Measurements from ENCODE around the gene NOTCH1. TPM values are rescaled to one million over a fixed set of nuclear protein-coding genes. Genes with fewer than 3 reads are reported as not detected.

NOTCH1 gene
- total RNA-seq, 2 donors from 2014 or later = 71.6 to 84.2 TPM

DNA sequence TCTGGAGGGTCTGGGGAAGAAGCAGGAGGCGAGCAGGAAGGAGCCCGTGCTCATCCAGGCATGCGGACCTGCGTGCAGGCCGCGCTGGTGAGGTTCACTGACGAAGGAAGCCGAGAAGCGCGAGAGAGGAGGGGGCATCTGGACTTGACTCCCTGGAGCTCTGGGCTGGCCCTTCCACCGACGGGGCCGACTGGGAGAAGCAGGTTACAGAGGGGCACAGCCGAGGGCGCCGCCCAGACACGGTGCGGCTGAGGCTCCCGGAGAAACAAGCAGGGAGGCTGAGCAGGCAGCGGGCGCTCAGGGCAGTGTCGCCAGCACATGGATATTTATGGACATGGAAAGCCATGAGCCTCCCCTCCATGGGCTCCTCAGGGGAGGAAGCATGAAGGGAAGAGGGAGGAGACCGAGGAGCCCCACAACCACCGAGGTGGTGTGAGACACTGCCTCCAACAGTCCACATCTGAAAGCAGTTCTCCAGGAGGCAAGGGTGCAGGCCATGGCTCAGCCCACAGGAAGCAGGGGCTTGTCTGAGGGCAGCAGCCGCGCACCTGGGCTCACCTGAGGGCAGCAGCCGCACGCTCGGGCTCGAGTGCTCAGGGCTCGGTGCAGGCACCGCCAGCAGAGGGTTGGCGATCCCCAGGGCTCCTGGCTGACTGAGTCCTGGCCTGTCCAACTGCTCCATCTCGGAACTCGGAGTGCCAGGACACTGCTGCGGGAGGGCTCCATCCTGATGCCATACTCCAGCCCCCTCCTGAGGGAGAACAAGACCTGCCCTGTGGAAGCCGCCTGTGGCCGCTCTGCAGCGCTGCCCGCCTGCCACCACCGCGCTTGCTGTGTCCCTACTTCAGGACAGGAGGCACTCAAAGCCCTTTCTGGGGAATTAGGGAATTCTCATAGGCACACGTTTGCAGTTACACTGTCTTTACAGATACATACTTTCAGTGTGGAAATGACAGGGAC is 90.5 kb downstream of the NOTCH1 start:
- H3K4me1 Mint-ChIP-seq (ENCODE audit: low read depth) = no peaks in the 10 kb centered on the region
- no peak for ATAC-seq (replicated peaks in 1 of 2)
- no peak overlapping the region for H3K4me3 Mint-ChIP-seq
- H3K9me3 Mint-ChIP-seq = no peaks in the 10 kb centered on the region
- DNase-seq = no peak
- no peak overlapping the region for H3K27ac Mint-ChIP-seq
- H3K36me3 Mint-ChIP-seq (ENCODE audit: insufficient read depth in 2 of 2) = peaks cover 5 to 33% of the 10 kb centered on the region in 2 donors
- H3K27me3 Mint-ChIP-seq (ENCODE audit: low read depth) = no peaks in the 10 kb centered on the region

DNA sequence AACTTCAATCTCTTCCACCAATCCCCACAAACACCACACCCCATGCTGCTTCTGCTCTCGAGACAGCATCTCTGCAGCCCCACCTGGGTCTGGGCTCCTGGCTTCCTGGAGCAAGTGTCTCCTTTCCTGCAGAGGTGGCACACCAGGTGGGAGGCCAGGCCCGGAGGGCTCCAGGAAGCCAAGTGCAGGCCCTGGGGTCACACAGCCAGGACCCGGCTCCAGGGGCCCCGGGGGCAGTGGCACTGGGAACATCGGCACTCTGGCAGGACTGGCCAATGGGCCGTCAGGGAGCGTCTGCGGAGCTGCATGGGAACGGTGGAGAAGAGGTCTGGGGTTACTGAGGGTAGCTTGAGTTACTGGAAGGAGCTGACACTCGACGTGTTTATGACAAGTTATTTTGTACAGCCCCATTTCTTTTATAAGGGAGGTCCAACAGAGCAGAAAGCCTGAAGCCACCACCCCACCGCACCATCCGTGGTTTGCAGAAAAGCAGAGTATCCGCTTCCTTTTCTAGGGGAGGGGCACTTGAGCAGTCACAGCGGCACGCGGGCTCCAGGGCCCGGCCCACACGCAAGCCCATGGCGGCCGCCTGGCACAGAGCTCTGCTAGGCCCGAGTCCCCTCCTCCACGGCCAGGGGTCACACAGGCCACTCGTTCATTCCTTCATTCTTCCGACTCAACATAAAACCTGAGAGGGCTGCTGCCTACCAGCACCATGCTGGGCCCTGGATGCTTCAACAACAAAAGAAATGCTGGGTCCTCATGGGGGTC is 91.6 kb downstream of the NOTCH1 start:
- Mint-ChIP-seq H3K4me3 (no peak overlapping the region), H3K9me3 (no peaks in the 10 kb centered on the region), H3K36me3 (ENCODE audit: insufficient read depth in 2 of 2) (peaks cover 7 to 30% of the 10 kb centered on the region in 2 donors), H3K27ac (no peak overlapping the region), H3K4me1 (ENCODE audit: low read depth) (no peaks in the 10 kb centered on the region), H3K27me3 (ENCODE audit: low read depth) (no peaks in the 10 kb centered on the region)
- DNase-seq (no peak), ATAC-seq (replicated peaks in 1 of 2) (peak in 1 of 2 donors; percentile 34)

DNA sequence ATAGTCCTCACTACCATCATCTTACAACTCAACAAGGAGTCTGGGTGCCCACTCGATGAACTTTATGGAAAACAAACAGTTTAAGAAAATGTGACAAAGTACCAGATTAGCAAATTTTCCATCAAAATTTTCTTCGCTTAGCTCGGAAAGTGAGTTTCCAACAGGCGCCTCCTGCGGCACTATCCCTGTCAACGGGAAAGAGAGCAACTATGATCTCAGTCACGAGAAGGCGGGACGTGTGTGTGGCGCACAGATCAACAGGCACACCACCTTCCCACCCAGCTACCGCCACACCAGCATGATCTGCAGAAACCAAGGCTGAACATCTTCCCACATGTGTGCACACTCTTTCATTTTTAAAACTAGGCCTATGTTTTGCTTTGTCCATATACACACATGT is 92.5 kb downstream of the NOTCH1 start:
- H3K27ac Mint-ChIP-seq = no peak overlapping the region

GRCh38 chr9:136451221-136451877 is 94.5 kb downstream of the NOTCH1 start:
- H3K4me1 Mint-ChIP-seq (ENCODE audit: low read depth) = no peaks in the 10 kb centered on the region
- ATAC-seq (replicated peaks in 1 of 2) = no peak
- H3K4me3 Mint-ChIP-seq = no peak overlapping the region
- DNase-seq = no peak
- no peaks in the 10 kb centered on the region for H3K9me3 Mint-ChIP-seq
- H3K27ac Mint-ChIP-seq = no peak overlapping the region
- H3K36me3 Mint-ChIP-seq (ENCODE audit: insufficient read depth in 2 of 2) = peaks cover 7 to 22% of the 10 kb centered on the region in 2 donors
- no peaks in the 10 kb centered on the region for H3K27me3 Mint-ChIP-seq (ENCODE audit: low read depth)

More for the DNA sequence above, 92.5 kb downstream of the NOTCH1 start:
- DNase-seq (no peak), ATAC-seq (replicated peaks in 1 of 2) (no peak)
- H3K27me3 Mint-ChIP-seq (ENCODE audit: low read depth) = no peaks in the 10 kb centered on the region
- peaks cover 7 to 23% of the 10 kb centered on the region in 2 donors for H3K36me3 Mint-ChIP-seq (ENCODE audit: insufficient read depth in 2 of 2)
- H3K4me3 Mint-ChIP-seq = no peak overlapping the region
- no peaks in the 10 kb centered on the region for H3K9me3 Mint-ChIP-seq
- H3K4me1 Mint-ChIP-seq (ENCODE audit: low read depth) = no peaks in the 10 kb centered on the region

- Mint-ChIP-seq H3K4me1 (ENCODE audit: low read depth) (no peaks in the 10 kb centered on the region), H3K4me3 (no peak overlapping the region), H3K9me3 (no peaks in the 10 kb centered on the region), H3K36me3 (ENCODE audit: insufficient read depth in 2 of 2) (peaks cover 7 to 28% of the 10 kb centered on the region in 2 donors), H3K27ac (no peak overlapping the region), H3K27me3 (ENCODE audit: low read depth) (no peaks in the 10 kb centered on the region)
- no peak for ATAC-seq (replicated peaks in 1 of 2)
- no peak for DNase-seq
These were observed 97.2 kb downstream of the NOTCH1 start for GRCh38 chr9:136448655-136449054.

DNA sequence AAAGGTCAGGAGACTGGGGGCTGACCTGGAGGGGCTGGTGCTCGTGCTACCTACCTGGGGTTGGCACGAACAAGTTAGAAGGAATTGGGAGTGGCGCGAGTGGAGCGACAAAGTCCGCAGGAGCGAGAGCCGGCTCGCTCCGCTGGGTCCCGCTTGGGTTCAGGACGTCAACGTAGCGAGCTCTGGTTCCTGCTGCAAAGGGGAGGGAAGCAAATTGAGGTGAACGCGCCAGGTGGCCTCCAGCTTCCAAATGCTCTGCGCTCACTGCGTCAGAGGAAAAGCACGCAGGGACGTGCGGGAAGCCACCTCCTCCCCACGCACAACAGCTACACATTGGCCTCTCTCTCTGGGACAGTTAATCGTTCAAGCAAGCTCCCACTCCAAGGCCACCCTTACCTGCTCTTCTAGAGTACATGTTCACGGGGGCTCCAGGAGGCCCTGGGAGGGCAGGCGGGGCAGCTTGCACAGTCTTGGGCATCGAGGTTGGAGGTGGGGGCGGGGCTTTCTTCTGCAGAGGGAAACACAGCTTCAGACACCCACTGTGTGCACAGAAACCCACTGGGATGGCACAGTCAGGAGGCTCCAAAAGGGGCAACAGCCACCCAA is 98.6 kb downstream of the NOTCH1 start:
- peaks cover 5 to 27% of the 10 kb centered on the region in 2 donors for H3K36me3 Mint-ChIP-seq (ENCODE audit: insufficient read depth in 2 of 2)
- H3K9me3 Mint-ChIP-seq = no peaks in the 10 kb centered on the region
- no peaks in the 10 kb centered on the region for H3K27me3 Mint-ChIP-seq (ENCODE audit: low read depth)
- no peak overlapping the region for H3K4me3 Mint-ChIP-seq
- H3K27ac Mint-ChIP-seq = no peak overlapping the region
- ATAC-seq (replicated peaks in 1 of 2) (no peak), DNase-seq (no peak)
- H3K4me1 Mint-ChIP-seq (ENCODE audit: low read depth) = no peaks in the 10 kb centered on the region

GRCh38 chr9:136445799-136446198 is 100.0 kb downstream of the NOTCH1 start:
- H3K36me3 Mint-ChIP-seq (ENCODE audit: insufficient read depth in 2 of 2) = peaks cover 5 to 23% of the 10 kb centered on the region in 2 donors
- H3K9me3 Mint-ChIP-seq = no peaks in the 10 kb centered on the region
- no peak overlapping the region for H3K27ac Mint-ChIP-seq
- H3K27me3 Mint-ChIP-seq (ENCODE audit: low read depth) = no peaks in the 10 kb centered on the region
- no peak for ATAC-seq (replicated peaks in 1 of 2)
- H3K4me1 Mint-ChIP-seq (ENCODE audit: low read depth) = no peaks in the 10 kb centered on the region
- no peak for DNase-seq
- no peak overlapping the region for H3K4me3 Mint-ChIP-seq

Other genes starting within 250 kb of the NOTCH1 start
- gene CCDC187, start 242.0 kb downstream of the NOTCH1 start, total RNA-seq = not detected
- gene GPSM1, start 218.5 kb downstream of the NOTCH1 start, total RNA-seq = 10 to 100 TPM; 11.6 to 12.3 TPM
- 10 to 100 TPM; 10.8 to 14.4 TPM for gene DNLZ, start 182.3 kb downstream of the NOTCH1 start, total RNA-seq
- gene CARD9, start 172.4 kb downstream of the NOTCH1 start, total RNA-seq = 1 to 10 TPM; 1.2 to 1.6 TPM
- 10 to 100 TPM; 10.9 to 14.3 TPM for gene SNAPC4, start 145.9 kb downstream of the NOTCH1 start, total RNA-seq
- gene ENTR1, start 135.4 kb downstream of the NOTCH1 start, total RNA-seq = 10 to 100 TPM; 47.2 to 70.6 TPM
- gene PMPCA, start 135.4 kb downstream of the NOTCH1 start, total RNA-seq = 10 to 100 TPM; 61.9 to 62.7 TPM
- gene INPP5E, start 106.2 kb downstream of the NOTCH1 start, total RNA-seq = 10 to 100 TPM; 17.2 to 20.1 TPM
- gene SEC16A, start 63.0 kb downstream of the NOTCH1 start, total RNA-seq = 10 to 100 TPM; 69.5 to 74.5 TPM
- 1 to 10 TPM in 1 of 2 donors, under 1 TPM in 1; 0.93 to 1.1 TPM for gene EGFL7, start 116.9 kb upstream of the NOTCH1 start, total RNA-seq
- 10 to 100 TPM; 18.3 to 19.2 TPM for gene AGPAT2, start 141.4 kb upstream of the NOTCH1 start, total RNA-seq
- under 1 TPM; 0.67 to 0.72 TPM for gene DIPK1B, start 166.5 kb upstream of the NOTCH1 start, total RNA-seq
- under 1 TPM; 0.21 to 0.70 TPM for gene LCN10, start 196.9 kb upstream of the NOTCH1 start, total RNA-seq
- gene LCN6, start 202.5 kb upstream of the NOTCH1 start, total RNA-seq = not detected
- not detected for gene LCN8, start 212.2 kb upstream of the NOTCH1 start, total RNA-seq
- gene LCN15, start 218.5 kb upstream of the NOTCH1 start, total RNA-seq = not detected
- 10 to 100 TPM; 18.7 to 20.9 TPM for gene TMEM141, start 245.3 kb upstream of the NOTCH1 start, total RNA-seq